Neural cell (in vitro differentiated cells): ENCODE data around the gene SNX7. TPM values are rescaled to one million over a fixed set of nuclear protein-coding genes. Genes with fewer than 3 reads are reported as not detected.
A peak's percentile ranks its signal among the peaks of the same experiment; 100 is the strongest.

Experiments used
- H2AFZ ChIP-seq: fragments of 200-600, 300-800 bp; sonication (generic), shearing (Covaris generic); 2 replicates; pipeline ENCODE4 v1.6.0; 2014; ENCODE audit warnings: low read depth, mild to moderate bottlenecking, antibody characterized with exemption, low read length, moderate library complexity
- H3F3A ChIP-seq: fragments of 200-600 bp; shearing (Covaris generic); 2 replicates; pipeline ENCODE4 v1.6.1; 2016; ENCODE audit warnings: mild to moderate bottlenecking, moderate library complexity, mixed read lengths, antibody characterized with exemption, low read length; ENCODE audit not compliant: insufficient read depth, poor library complexity, severe bottlenecking
- H3K27ac ChIP-seq: fragments of 200-600, 300-800 bp; sonication (generic), shearing (Covaris generic); 2 replicates; pipeline ENCODE4 v1.5.1; 2014; ENCODE audit warnings: mild to moderate bottlenecking, low read length, moderate library complexity
- H3K27me3 ChIP-seq: fragments of 300-800, 200-600 bp; sonication (generic), shearing (Covaris generic); 2 replicates; pipeline ENCODE4 v1.6.0; 2014; ENCODE audit warnings: mild to moderate bottlenecking, low read depth, low read length, moderate library complexity; ENCODE audit not compliant: insufficient read depth
- H3K36me3 ChIP-seq: fragments of 300-800, 200-600 bp; sonication (generic), shearing (Covaris generic); 2 replicates; pipeline ENCODE4 v1.5.1; 2014; ENCODE audit warnings: mild to moderate bottlenecking, antibody characterized with exemption, low read length, moderate library complexity; ENCODE audit not compliant: insufficient read depth
- H3K4me2 ChIP-seq: fragments of 300-800, 200-600 bp; sonication (generic), shearing (Covaris generic); 2 replicates; pipeline ENCODE4 v1.6.0; 2014; ENCODE audit warnings: mild to moderate bottlenecking, low read length
- H3K4me3 ChIP-seq: fragments of 300-800, 200-600 bp; sonication (generic), shearing (Covaris generic); 2 replicates; pipeline ENCODE4 v1.5.1; 2014; ENCODE audit warnings: mild to moderate bottlenecking, low read length, moderate library complexity
- H3K79me2 ChIP-seq: fragments of 200-600 bp; shearing (Covaris generic); replicated peaks from 2 replicates; pipeline ENCODE4 v1.6.0; 2014; ENCODE audit warnings: mild to moderate bottlenecking, low read length, moderate library complexity; ENCODE audit not compliant: insufficient read depth
- H3K9ac ChIP-seq: fragments of 300-800, 200-600 bp; sonication (generic), shearing (Covaris generic); 2 replicates; pipeline ENCODE4 v1.6.1; 2016; ENCODE audit warnings: mild to moderate bottlenecking, low read length, mixed read lengths
- H3K9me2 ChIP-seq: fragments of 200-600 bp; shearing (Covaris generic); 2 replicates; pipeline ENCODE4 v1.6.1; 2016; ENCODE audit warnings: mild to moderate bottlenecking, low read length, mixed read lengths; ENCODE audit not compliant: insufficient read depth
- H3K9me3 ChIP-seq: fragments of 200-600, 300-800 bp; sonication (generic), shearing (Covaris generic); 2 replicates; pipeline ENCODE4 v1.6.1; 2016; ENCODE audit warnings: mild to moderate bottlenecking, mixed run types, low read length, moderate library complexity, mixed read lengths
- H4K20me1 ChIP-seq: fragments of 200-600 bp; shearing (Covaris generic); 2 replicates; pipeline ENCODE4 v1.6.1; 2016; ENCODE audit warnings: mild to moderate bottlenecking, mixed run types; ENCODE audit not compliant: insufficient read depth
- CTCF ChIP-seq: fragments of 450-650 bp; IDR thresholded peaks from 2 replicates; pipeline ENCODE4 v1.5.1; 2014; ENCODE audit warnings: antibody characterized with exemption, mild to moderate bottlenecking, moderate library complexity; ENCODE audit not compliant: poor library complexity, severe bottlenecking
- EP300 ChIP-seq: fragments of 450-650 bp; conservative IDR thresholded peaks from 2 replicates; pipeline ENCODE4 v1.6.1; 2014; ENCODE audit warnings: antibody characterized with exemption, mild to moderate bottlenecking, moderate library complexity; ENCODE audit not compliant: poor library complexity, severe bottlenecking
- EZH2 ChIP-seq: fragments of 200-600, 300-800 bp; shearing (Covaris generic), sonication (generic); IDR thresholded peaks from 2 replicates; pipeline ENCODE4 v1.6.1; 2014; ENCODE audit warnings: antibody characterized with exemption, low read length, borderline replicate concordance, mild to moderate bottlenecking; ENCODE audit not compliant: insufficient read depth, poor library complexity, severe bottlenecking
- MXI1 ChIP-seq: fragments of 450-650 bp; conservative IDR thresholded peaks from 2 replicates; pipeline ENCODE4 v1.6.1; 2014; ENCODE audit warnings: antibody characterized with exemption, mild to moderate bottlenecking; ENCODE audit not compliant: poor library complexity, severe bottlenecking
- POLR2AphosphoS5 ChIP-seq: IDR thresholded peaks from 2 replicates; pipeline ENCODE4 v1.6.1; 2012
- RAD21 ChIP-seq: fragments of 450-650 bp; conservative IDR thresholded peaks from 2 replicates; pipeline ENCODE4 v1.6.1; 2014; ENCODE audit warnings: antibody characterized with exemption, mild to moderate bottlenecking, moderate library complexity
- REST ChIP-seq: IDR thresholded peaks from 2 replicates; pipeline ENCODE4 v1.6.1; 2012; ENCODE audit warnings: borderline replicate concordance
- SMC3 ChIP-seq: fragments of 450-650 bp; conservative IDR thresholded peaks from 2 replicates; pipeline ENCODE4 v1.6.1; 2014; ENCODE audit warnings: antibody characterized with exemption, mild to moderate bottlenecking, moderate library complexity; ENCODE audit not compliant: poor library complexity
- TAF1 ChIP-seq: IDR thresholded peaks from 2 replicates; pipeline ENCODE4 v1.6.1; 2012; ENCODE audit warnings: low read depth
- polyA plus RNA-seq: library from polyadenylated mRNA; depleted of rRNA; stranded (reverse); fragments of >200 nt; gene quantifications from 2 replicates; pipeline ENCODE4 v1.2.3, GENCODE V29; 2014

The SNX7 gene
- polyA plus RNA-seq, 1 donor from 2014 or later = 7.5 TPM

GRCh38 chr1:98793136-98793535 lies 131.6 kb downstream of the SNX7 start:
- Histone ChIP-seq H3F3A (no peaks in the 10 kb centered on the region), H3K27me3 (no peaks in the 10 kb centered on the region), H3K9me2 (no peaks in the 10 kb centered on the region), H3K4me3 (no peak overlapping the region), H2AFZ (no peak overlapping the region), H4K20me1 (no peaks in the 10 kb centered on the region), H3K36me3 (no peaks in the 10 kb centered on the region), H3K9me3 (no peaks in the 10 kb centered on the region), H3K4me2 (no peak overlapping the region), H3K27ac (no peak overlapping the region), H3K79me2 (no peaks in the 10 kb centered on the region), H3K9ac (no peak overlapping the region)
- TF ChIP-seq TAF1 (no peak), EZH2 (no peak), POLR2AphosphoS5 (no peak), CTCF (no peak), SMC3 (no peak), RAD21 (no peak), MXI1 (no peak), EP300 (no peak), REST (no peak)

- no peak overlapping the region for H2AFZ ChIP-seq
Measured at GRCh38 chr1:98794196-98794886, 132.8 kb downstream of the SNX7 start.

More at GRCh38 chr1:98794196-98794886, 132.8 kb downstream of the SNX7 start:
- no peak overlapping the region for H3K27ac ChIP-seq
- TF ChIP-seq CTCF (peak; percentile 63), POLR2AphosphoS5 (no peak), RAD21 (peak; percentile 63), SMC3 (peak; percentile 61)
- no peak overlapping the region for H3K9ac ChIP-seq
- no peak overlapping the region for H3K4me3 ChIP-seq
- H4K20me1 ChIP-seq = no peaks in the 10 kb centered on the region
- H3K9me3 ChIP-seq = no peaks in the 10 kb centered on the region
- H3K36me3 ChIP-seq = no peaks in the 10 kb centered on the region
- H3K79me2 ChIP-seq = no peaks in the 10 kb centered on the region
- no peaks in the 10 kb centered on the region for H3K9me2 ChIP-seq
- H3K4me2 ChIP-seq = no peak overlapping the region
- H3K27me3 ChIP-seq = no peaks in the 10 kb centered on the region
- no peaks in the 10 kb centered on the region for H3F3A ChIP-seq
